SK-N-SH (cell line): ENCODE measurements around the gene CARM1.

Experiments
- CTCF ChIP-seq: fragments of 200-600 bp; sonication (generic); IDR thresholded peaks from 2 replicates; pipeline ENCODE4 v1.6.1; 2017; ENCODE audit warnings: antibody characterized with exemption, mild to moderate bottlenecking, moderate library complexity
- ELF1 ChIP-seq: IDR thresholded peaks from 2 replicates; pipeline ENCODE4 v1.4.0; 2012
- EP300 ChIP-seq, 2 experiments: IDR thresholded peaks; 2 replicates each; pipeline versions ENCODE4 v1.4.0 to v1.6.1; 2012; ENCODE audit warnings: borderline replicate concordance in 1 of 2, low read depth in 1 of 2, low read length in 1 of 2
- EZH2phosphoT487 ChIP-seq: fragments of 200-600 bp; sonication (generic); IDR thresholded peaks from 2 replicates; pipeline ENCODE4 v1.6.1; 2017; ENCODE audit warnings: low read depth, mixed run types, mild to moderate bottlenecking, antibody characterized with exemption, moderate library complexity, borderline replicate concordance
- JUND ChIP-seq: IDR thresholded peaks from 2 replicates; pipeline ENCODE4 v1.4.0; 2012
- MXI1 ChIP-seq: IDR thresholded peaks from 2 replicates; pipeline ENCODE4 v1.6.1; 2012; ENCODE audit warnings: mild to moderate bottlenecking, low read depth, low read length, improper control_type of control experiment
- NFIC ChIP-seq: IDR thresholded peaks from 2 replicates; pipeline ENCODE4 v1.4.0; 2012; ENCODE audit warnings: borderline replicate concordance
- RCOR1 ChIP-seq: fragments of 150-350 bp; IDR thresholded peaks from 2 replicates; pipeline ENCODE4 v1.6.1; 2017; ENCODE audit warnings: antibody characterized with exemption, low read length
- USF2 ChIP-seq: fragments of 150-350 bp; IDR thresholded peaks from 2 replicates; pipeline ENCODE4 v1.6.1; 2017; ENCODE audit warnings: antibody characterized with exemption, low read length, low read depth, borderline replicate concordance

- TF ChIP-seq RCOR1 (no peak), CTCF (no peak), EZH2phosphoT487 (no peak), USF2 (no peak), ELF1 (no peak), EP300 (IDR thresholded peaks at IDR 0.05; ENCODE audit: borderline replicate concordance in 1 of 2, low read depth in 1 of 2, low read length in 1 of 2) (no peak), JUND (no peak), NFIC (no peak), MXI1 (no peak)
Observed at GRCh38 chr19:10885201-10886169, 14.1 kb downstream of the CARM1 start.
